Mesenchymal stem cell (in vitro differentiated cells and primary cell): ENCODE measurements around the gene CELF2.

Experiments used
- DNase-seq: peaks from one replicate; pipeline ENCODE4 v3.0.0-alpha.2; 2013
- H2AFZ ChIP-seq: one replicate; pipeline ENCODE4 v1.6.1; 2013; ENCODE audit warnings: low read depth, mild to moderate bottlenecking, control low read depth, inconsistent platforms, low read length, moderate library complexity
- H2AK5ac ChIP-seq: 2 replicates; pipeline ENCODE4 v1.6.1; 2013; ENCODE audit warnings: low read length, moderate library complexity, mild to moderate bottlenecking, inconsistent platforms; ENCODE audit not compliant: severe bottlenecking
- H2BK120ac ChIP-seq: one replicate; pipeline ENCODE4 v1.6.1; 2013; ENCODE audit warnings: low read depth, mild to moderate bottlenecking, inconsistent platforms, low read length, moderate library complexity
- H2BK12ac ChIP-seq, 2 experiments: one replicate each; pipeline ENCODE4 v1.6.1; 2013; ENCODE audit warnings: inconsistent platforms in 2 of 2, low read length in 2 of 2, mild to moderate bottlenecking in 2 of 2, moderate library complexity in 2 of 2, control low read depth in 1 of 2
- H2BK15ac ChIP-seq: one replicate; pipeline ENCODE4 v1.6.1; 2013; ENCODE audit warnings: mild to moderate bottlenecking, low read depth, inconsistent platforms; ENCODE audit not compliant: poor library complexity, severe bottlenecking
- H2BK5ac ChIP-seq: 2 replicates; pipeline ENCODE4 v1.6.1; 2013; ENCODE audit warnings: low read depth, mild to moderate bottlenecking, low read length, control low read depth, inconsistent platforms; ENCODE audit not compliant: poor library complexity, severe bottlenecking
- H3K14ac ChIP-seq, 2 experiments: one replicate each; pipeline ENCODE4 v1.6.1; 2013; ENCODE audit warnings: inconsistent platforms in 2 of 2, low read length in 2 of 2, control low read depth in 1 of 2, mild to moderate bottlenecking in 1 of 2, moderate library complexity in 1 of 2
- H3K18ac ChIP-seq, 2 experiments: one replicate each; pipeline ENCODE4 v1.6.1; 2013; ENCODE audit warnings: inconsistent platforms in 2 of 2, low read length in 2 of 2, control low read depth in 1 of 2, low read depth in 1 of 2, mild to moderate bottlenecking in 1 of 2
- H3K23ac ChIP-seq, 2 experiments: one replicate each; pipeline ENCODE4 v1.6.1; 2013; ENCODE audit warnings: inconsistent platforms in 2 of 2, low read length in 2 of 2, mild to moderate bottlenecking in 2 of 2, moderate library complexity in 2 of 2, control low read depth in 1 of 2
- H3K27ac ChIP-seq: 2 replicates; pipeline ENCODE4 v1.5.1; 2013; ENCODE audit warnings: mild to moderate bottlenecking, moderate library complexity, low read length, control low read depth, inconsistent platforms; ENCODE audit not compliant: poor library complexity, severe bottlenecking
- H3K27me3 ChIP-seq, 2 experiments: 2 replicates each; pipeline versions ENCODE4 v1.6.1 to v1.7.0; 2013; ENCODE audit warnings: low read length in 2 of 2, mild to moderate bottlenecking in 2 of 2, moderate library complexity in 2 of 2, control low read depth in 1 of 2, inconsistent platforms in 1 of 2; ENCODE audit not compliant: control insufficient read depth in 1 of 2, insufficient read depth in 1 of 2
- H3K36me3 ChIP-seq, 2 experiments: 2 replicates each; pipeline versions ENCODE4 v1.6.1 to v1.7.0; 2013; ENCODE audit warnings: low read length in 2 of 2, control low read depth in 1 of 2, inconsistent platforms in 1 of 2, low read depth in 1 of 2, mild to moderate bottlenecking in 1 of 2; ENCODE audit not compliant: insufficient read depth in 2 of 2, control insufficient read depth in 1 of 2
- H3K4ac ChIP-seq, 2 experiments: one replicate each; pipeline ENCODE4 v1.6.1; 2013; ENCODE audit warnings: inconsistent platforms in 2 of 2, low read length in 2 of 2, mild to moderate bottlenecking in 2 of 2, moderate library complexity in 2 of 2, control low read depth in 1 of 2, low read depth in 1 of 2
- H3K4me1 ChIP-seq: 2 replicates; pipeline ENCODE4 v1.6.1; 2013; ENCODE audit warnings: low read depth, low read length, control low read depth; ENCODE audit not compliant: control insufficient read depth, insufficient read depth
- H3K4me2 ChIP-seq: 2 replicates; pipeline ENCODE4 v1.6.1; 2013; ENCODE audit warnings: low read length, mild to moderate bottlenecking, inconsistent platforms; ENCODE audit not compliant: poor library complexity, severe bottlenecking
- H3K4me3 ChIP-seq, 2 experiments: 2 replicates each; pipeline versions ENCODE4 v1.5.1 to v1.7.0; 2013; ENCODE audit warnings: low read length in 2 of 2, mild to moderate bottlenecking in 2 of 2, control low read depth in 1 of 2, low read depth in 1 of 2; ENCODE audit not compliant: insufficient read depth in 1 of 2
- H3K79me1 ChIP-seq: replicated peaks from 2 replicates; pipeline ENCODE4 v1.6.1; 2013; ENCODE audit warnings: mild to moderate bottlenecking, control low read depth, low read length, inconsistent platforms; ENCODE audit not compliant: poor library complexity, severe bottlenecking
- H3K9ac ChIP-seq: 2 replicates; pipeline ENCODE4 v1.7.0; 2013; ENCODE audit warnings: mild to moderate bottlenecking, low read length, moderate library complexity
- H3K9me3 ChIP-seq: 2 replicates; pipeline ENCODE4 v1.7.0; 2013; ENCODE audit warnings: mild to moderate bottlenecking, low read length; ENCODE audit not compliant: control insufficient read depth
- H4K8ac ChIP-seq: one replicate; pipeline ENCODE4 v1.6.1; 2013; ENCODE audit warnings: inconsistent platforms, mild to moderate bottlenecking, low read length, moderate library complexity
- H4K91ac ChIP-seq: one replicate; pipeline ENCODE4 v1.6.1; 2013; ENCODE audit warnings: mild to moderate bottlenecking, low read length, inconsistent platforms
- WGBS: methylation state at CpG from one replicate; pipeline ENCODE4 v1.1.7; 2013; ENCODE audit warnings: mixed read lengths; 5-methylcytosine and 5-hydroxymethylcytosine counted together

Gene CELF2

GRCh38 chr10:11261687-11262493 is 244.2 kb downstream of the CELF2 start:
- Histone ChIP-seq H3K4me1 (no peaks in the 10 kb centered on the region), H3K27me3 (no peaks in the 10 kb centered on the region)

GRCh38 chr10:11262494-11263345 is 245.0 kb downstream of the CELF2 start:
- WGBS = 100% methylated on average over 2 of the region's 5 CpGs
- Histone ChIP-seq H3K27ac (no peak overlapping the region), H2BK15ac (no peak overlapping the region), H3K79me1 (no peaks in the 10 kb centered on the region), H4K8ac (no peak overlapping the region), H3K36me3 (peaks cover 25 to 83% of the 10 kb centered on the region in 2 experiments), H2BK120ac (no peak overlapping the region), H2BK12ac (no peak overlapping the region), H3K4ac (no peak overlapping the region), H2AFZ (no peak overlapping the region), H3K4me3 (no peak overlapping the region), H4K91ac (no peak overlapping the region), H3K9me3 (no peaks in the 10 kb centered on the region), H2BK5ac (no peak overlapping the region), H3K4me2 (no peak overlapping the region), H3K23ac (no peak overlapping the region), H3K27me3 (no peaks in the 10 kb centered on the region), H3K9ac (no peak overlapping the region), H3K18ac (no peak overlapping the region), H3K4me1 (no peaks in the 10 kb centered on the region), H3K14ac (no peak overlapping the region), H2AK5ac (no peak overlapping the region)
- DNase-seq = no peak

More at GRCh38 chr10:11261687-11262493, 244.2 kb downstream of the CELF2 start:
- Histone ChIP-seq H2AFZ (no peak overlapping the region), H2BK5ac (no peak overlapping the region), H2AK5ac (no peak overlapping the region), H2BK120ac (no peak overlapping the region), H3K9me3 (no peaks in the 10 kb centered on the region), H3K23ac (no peak overlapping the region), H3K14ac (no peak overlapping the region), H3K4ac (no peak overlapping the region), H3K27ac (no peak overlapping the region), H3K79me1 (no peaks in the 10 kb centered on the region), H3K36me3 (peaks cover 26 to 80% of the 10 kb centered on the region in 2 experiments), H4K91ac (no peak overlapping the region), H4K8ac (no peak overlapping the region), H3K9ac (no peak overlapping the region), H2BK15ac (no peak overlapping the region), H2BK12ac (no peak overlapping the region), H3K4me2 (no peak overlapping the region), H3K4me3 (no peak overlapping the region), H3K18ac (no peak overlapping the region)
- no peak for DNase-seq
- 94% methylated on average over 4 of the region's 4 CpGs for WGBS

- no peak overlapping the region for H2BK12ac ChIP-seq
- no peak overlapping the region for H3K4me3 ChIP-seq
- no peak overlapping the region for H3K18ac ChIP-seq
- no peaks in the 10 kb centered on the region for H3K27me3 ChIP-seq
- no peak overlapping the region for H3K14ac ChIP-seq
- no peaks in the 10 kb centered on the region for H3K4me1 ChIP-seq
- H3K23ac ChIP-seq = no peak overlapping the region
- H2AFZ ChIP-seq = no peak overlapping the region
- no peak for DNase-seq
- no peaks in the 10 kb centered on the region for H3K9me3 ChIP-seq
- H2BK5ac ChIP-seq = no peak overlapping the region
- WGBS = 84% methylated on average over 3 of the region's 3 CpGs
- no peak overlapping the region for H3K27ac ChIP-seq
- H2BK15ac ChIP-seq = no peak overlapping the region
- no peak overlapping the region for H4K8ac ChIP-seq
- peaks cover 18 to 80% of the 10 kb centered on the region in 2 experiments for H3K36me3 ChIP-seq
- H3K9ac ChIP-seq = no peak overlapping the region
- H3K4ac ChIP-seq = no peak overlapping the region
- no peak overlapping the region for H2AK5ac ChIP-seq
- no peak overlapping the region for H4K91ac ChIP-seq
- no peak overlapping the region for H3K4me2 ChIP-seq
- H3K79me1 ChIP-seq = no peaks in the 10 kb centered on the region
- H2BK120ac ChIP-seq = no peak overlapping the region
Observed at GRCh38 chr10:11263767-11264166, 246.1 kb downstream of the CELF2 start.
